ENCODE results near the gene TECR. TPM values are rescaled to one million over a fixed set of nuclear protein-coding genes. Genes with fewer than 3 reads are reported as not detected.
"Not testable (repeated sequence)": the region's sequence is repeated elsewhere in the genome, so short reads cannot be mapped to it uniquely, and the experiment has no call there.

The TECR gene
- total and polyA plus RNA-seq, 9 donors, result 71.3 to 133 (median 104) TPM

DNA sequence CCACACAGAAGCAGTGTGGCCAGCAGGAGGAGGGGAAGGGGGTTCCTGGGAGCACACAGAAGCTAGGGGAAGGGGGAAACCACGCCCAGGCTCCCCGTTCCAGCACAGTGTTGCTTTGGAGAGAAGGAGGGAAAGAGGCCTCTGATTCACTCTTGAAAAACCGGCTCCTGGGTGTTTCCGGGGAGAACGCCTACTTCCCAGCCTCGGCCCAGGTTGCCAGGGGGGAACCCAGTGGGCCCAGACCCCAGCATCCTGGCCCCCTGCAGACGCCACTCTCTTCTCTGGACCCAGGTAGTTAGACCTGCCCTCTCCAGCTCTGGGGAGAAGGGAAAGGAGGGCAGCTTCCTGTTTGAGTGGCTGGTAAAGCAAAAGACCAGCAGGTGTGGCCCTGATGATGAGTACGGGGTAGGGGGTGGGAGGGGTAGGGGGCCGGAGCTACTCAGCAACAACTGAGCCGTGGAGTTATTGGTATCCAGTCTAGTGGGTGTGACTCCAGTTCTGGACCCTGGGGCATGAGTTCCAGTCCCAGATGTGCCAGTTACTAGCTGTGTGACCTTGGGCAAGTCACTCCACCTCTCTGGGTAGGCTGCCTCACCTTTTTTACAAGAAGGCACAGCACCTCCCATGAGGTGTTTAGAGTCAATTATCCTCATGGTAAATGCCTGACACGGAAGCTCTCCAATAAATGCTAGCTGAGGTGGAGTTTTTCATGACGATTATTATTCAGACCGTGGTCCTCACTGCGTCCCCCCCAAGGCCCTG, 34.3 kb upstream of the TECR start:
- WGBS (ENCODE audit: insufficient coverage), result 9% methylated on average over 9 of the region's 14 CpGs
- H3K27me3 ChIP-seq (ENCODE audit: control insufficient read depth, insufficient read depth, low read length), result no peaks in the 10 kb centered on the region
- peak; percentile 21 for DNase-seq
- H3K4me3 ChIP-seq (ENCODE audit: low read length), result peak overlapping the region; percentile 81
- no peaks in the 10 kb centered on the region for H3K9me3 ChIP-seq (replicated peaks; ENCODE audit: control insufficient read depth, low read depth, low read length)
- peaks cover 26% of the 10 kb centered on the region for H3K4me1 ChIP-seq (ENCODE audit: control insufficient read depth, insufficient read depth, low read length)
- H3K36me3 ChIP-seq (ENCODE audit: control insufficient read depth, insufficient read depth, low read length), result peaks cover 17% of the 10 kb centered on the region
- H3K27ac ChIP-seq (ENCODE audit: low read length), result no peak overlapping the region

DNA sequence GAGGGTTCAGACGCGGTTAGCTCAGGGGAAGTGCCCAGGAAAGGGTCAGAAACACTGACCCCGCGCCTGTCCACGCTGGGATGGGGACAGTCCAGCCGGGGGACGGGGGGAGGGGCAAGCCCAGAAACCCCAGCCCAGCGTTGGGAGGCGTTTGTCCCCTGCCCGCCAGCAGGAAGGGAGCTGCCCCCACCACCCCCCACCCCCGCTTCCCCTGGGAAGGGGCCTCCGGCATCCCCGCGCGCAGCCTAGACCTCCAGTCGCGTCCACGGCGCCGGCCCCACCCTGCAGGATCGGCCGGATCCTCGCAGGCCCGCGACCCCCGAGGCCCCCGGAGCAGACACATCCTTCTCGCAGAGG, 33.7 kb upstream of the TECR start:
- no peak for DNase-seq
- H3K4me1 ChIP-seq (ENCODE audit: control insufficient read depth, insufficient read depth, low read length), result peaks cover 26% of the 10 kb centered on the region
- no peaks in the 10 kb centered on the region for H3K27me3 ChIP-seq (ENCODE audit: control insufficient read depth, insufficient read depth, low read length)
- H3K27ac ChIP-seq (ENCODE audit: low read length), result no peak overlapping the region
- peaks cover 15% of the 10 kb centered on the region for H3K36me3 ChIP-seq (ENCODE audit: control insufficient read depth, insufficient read depth, low read length)
- under 1% methylated on average over 17 of the region's 28 CpGs for WGBS (ENCODE audit: insufficient coverage)
- no peaks in the 10 kb centered on the region for H3K9me3 ChIP-seq (replicated peaks; ENCODE audit: control insufficient read depth, low read depth, low read length)
- peak overlapping the region; percentile 81 for H3K4me3 ChIP-seq (ENCODE audit: low read length)

DNA sequence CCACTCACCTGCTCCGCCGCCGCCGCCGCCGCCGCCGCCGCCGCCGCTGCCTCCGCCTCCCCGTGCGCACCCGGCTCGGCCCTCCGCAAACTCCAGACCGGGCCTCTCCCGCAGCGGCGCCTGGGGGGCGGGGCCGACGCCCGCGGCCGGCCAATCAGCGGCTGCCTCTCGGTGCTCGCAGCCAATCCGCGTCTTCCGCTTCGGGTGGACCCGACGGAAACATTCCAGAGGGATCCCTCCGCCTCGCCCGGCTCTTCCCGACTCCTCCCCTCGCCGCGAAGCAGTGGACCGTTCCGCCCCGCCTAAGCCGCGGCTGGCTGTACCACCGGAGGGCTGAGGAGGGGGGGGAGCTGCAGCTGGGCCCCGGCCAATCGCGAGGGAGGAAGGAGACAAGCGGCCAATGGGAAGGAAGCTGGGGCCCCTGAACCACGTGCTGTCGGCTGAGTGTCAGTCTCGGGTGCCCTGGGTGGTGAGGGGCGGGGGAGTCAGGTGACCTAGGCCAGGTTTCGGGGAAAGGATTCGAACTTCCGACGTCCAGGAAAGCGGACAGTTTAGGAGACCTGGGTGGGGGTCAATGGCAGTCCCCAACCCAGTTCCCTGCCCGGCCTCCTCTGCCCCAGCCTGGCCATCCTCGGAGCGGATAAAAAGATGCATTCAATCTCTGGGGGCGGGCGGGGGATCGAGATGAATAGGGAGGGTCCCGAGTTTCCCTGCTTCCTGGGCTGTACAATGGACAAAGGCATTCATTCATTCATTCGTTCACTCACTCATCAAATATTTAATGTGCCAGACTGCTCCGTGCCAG, 33.2 kb upstream of the TECR start, which contains the start of gene GIPC1:
GIPC1 (minus strand) TSS at position 99 of the 805 bp plus-strand sequence. CDS start 13,151 bp downstream, outside the sequence.
- 1% methylated on average over 59 of the region's 71 CpGs for WGBS (ENCODE audit: insufficient coverage)
- Histone ChIP-seq H3K9me3 (replicated peaks; ENCODE audit: control insufficient read depth, low read depth, low read length) (no peaks in the 10 kb centered on the region), H3K4me1 (ENCODE audit: control insufficient read depth, insufficient read depth, low read length) (peaks cover 26% of the 10 kb centered on the region), H3K27me3 (ENCODE audit: control insufficient read depth, insufficient read depth, low read length) (no peaks in the 10 kb centered on the region), H3K4me3 (ENCODE audit: low read length) (peak within 1 kb of the TSS; percentile 81), H3K27ac (ENCODE audit: low read length) (peak within 1 kb of the TSS; percentile 79), H3K36me3 (ENCODE audit: control insufficient read depth, insufficient read depth, low read length) (peaks cover 15% of the 10 kb centered on the region)
- DNase-seq, result peak; percentile 99

DNA sequence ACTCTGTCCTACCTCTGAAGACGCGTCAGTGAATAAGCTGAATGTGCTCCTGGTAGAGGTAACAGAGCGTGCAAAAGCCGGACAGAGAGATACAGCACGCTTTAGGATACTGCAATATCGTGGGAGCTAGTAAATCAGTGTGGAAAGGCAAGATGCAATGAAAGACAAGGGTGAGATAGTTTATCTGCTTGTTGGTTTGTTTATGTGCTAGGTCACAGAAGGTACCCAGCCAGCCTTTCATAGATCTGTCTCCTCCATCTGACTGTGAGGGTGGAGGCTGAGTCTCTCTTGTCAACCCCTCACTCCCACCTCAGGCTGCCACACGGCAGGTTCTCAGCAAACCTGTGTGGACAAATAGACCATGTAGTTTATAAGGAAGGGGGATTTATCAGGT, 32.6 kb upstream of the TECR start:
- H3K27me3 ChIP-seq (ENCODE audit: control insufficient read depth, insufficient read depth, low read length), result no peaks in the 10 kb centered on the region
- 45% methylated on average over 5 of the region's 7 CpGs for WGBS (ENCODE audit: insufficient coverage)
- no peak for DNase-seq
- peaks cover 10% of the 10 kb centered on the region for H3K36me3 ChIP-seq (ENCODE audit: control insufficient read depth, insufficient read depth, low read length)
- peaks cover 26% of the 10 kb centered on the region for H3K4me1 ChIP-seq (ENCODE audit: control insufficient read depth, insufficient read depth, low read length)
- no peaks in the 10 kb centered on the region for H3K9me3 ChIP-seq (replicated peaks; ENCODE audit: control insufficient read depth, low read depth, low read length)
- peak overlapping the region; percentile 79 for H3K27ac ChIP-seq (ENCODE audit: low read length)
- H3K4me3 ChIP-seq (ENCODE audit: low read length), result no peak overlapping the region

DNA sequence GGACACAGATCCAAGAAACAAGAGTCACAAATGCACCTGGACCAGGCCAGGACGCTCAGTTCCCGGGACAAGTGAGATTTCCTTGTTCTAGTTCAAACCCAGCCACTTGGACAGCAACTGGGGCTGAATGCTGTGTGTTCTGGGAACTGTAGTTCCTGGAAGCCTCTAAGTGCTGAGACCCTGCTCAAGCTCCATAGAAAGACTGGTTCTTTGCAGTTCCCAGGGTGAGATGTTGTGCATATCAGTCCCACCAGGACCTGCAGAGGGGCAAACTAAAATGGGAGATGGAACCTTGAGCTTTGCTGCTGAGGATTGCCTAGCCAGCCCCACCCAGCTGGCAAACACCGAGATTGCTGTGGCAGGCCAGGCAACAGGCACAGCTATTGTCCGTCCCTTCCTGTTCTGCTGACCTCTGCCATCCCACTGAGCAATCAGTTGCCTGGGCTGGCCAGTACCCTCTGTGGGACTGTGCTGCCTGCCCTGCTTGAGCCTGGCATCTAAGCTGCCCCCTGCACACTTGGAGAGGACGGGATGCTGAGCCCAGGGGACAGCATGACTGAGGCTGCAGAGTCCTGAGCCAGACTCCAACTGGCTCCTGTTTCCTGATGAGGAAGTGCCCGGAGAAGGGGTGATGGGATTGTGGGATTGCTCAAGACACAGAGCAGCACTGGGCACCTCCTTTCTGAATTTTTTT, 32.0 kb upstream of the TECR start:
- peak; percentile 43 for DNase-seq
- Histone ChIP-seq H3K36me3 (ENCODE audit: control insufficient read depth, insufficient read depth, low read length) (peaks cover 9% of the 10 kb centered on the region), H3K27ac (ENCODE audit: low read length) (peak overlapping the region; percentile 79), H3K4me3 (ENCODE audit: low read length) (no peak overlapping the region), H3K4me1 (ENCODE audit: control insufficient read depth, insufficient read depth, low read length) (peaks cover 26% of the 10 kb centered on the region), H3K9me3 (replicated peaks; ENCODE audit: control insufficient read depth, low read depth, low read length) (no peaks in the 10 kb centered on the region), H3K27me3 (ENCODE audit: control insufficient read depth, insufficient read depth, low read length) (no peaks in the 10 kb centered on the region)
- WGBS (ENCODE audit: insufficient coverage), result 53% methylated on average over 3 of the region's 6 CpGs

DNA sequence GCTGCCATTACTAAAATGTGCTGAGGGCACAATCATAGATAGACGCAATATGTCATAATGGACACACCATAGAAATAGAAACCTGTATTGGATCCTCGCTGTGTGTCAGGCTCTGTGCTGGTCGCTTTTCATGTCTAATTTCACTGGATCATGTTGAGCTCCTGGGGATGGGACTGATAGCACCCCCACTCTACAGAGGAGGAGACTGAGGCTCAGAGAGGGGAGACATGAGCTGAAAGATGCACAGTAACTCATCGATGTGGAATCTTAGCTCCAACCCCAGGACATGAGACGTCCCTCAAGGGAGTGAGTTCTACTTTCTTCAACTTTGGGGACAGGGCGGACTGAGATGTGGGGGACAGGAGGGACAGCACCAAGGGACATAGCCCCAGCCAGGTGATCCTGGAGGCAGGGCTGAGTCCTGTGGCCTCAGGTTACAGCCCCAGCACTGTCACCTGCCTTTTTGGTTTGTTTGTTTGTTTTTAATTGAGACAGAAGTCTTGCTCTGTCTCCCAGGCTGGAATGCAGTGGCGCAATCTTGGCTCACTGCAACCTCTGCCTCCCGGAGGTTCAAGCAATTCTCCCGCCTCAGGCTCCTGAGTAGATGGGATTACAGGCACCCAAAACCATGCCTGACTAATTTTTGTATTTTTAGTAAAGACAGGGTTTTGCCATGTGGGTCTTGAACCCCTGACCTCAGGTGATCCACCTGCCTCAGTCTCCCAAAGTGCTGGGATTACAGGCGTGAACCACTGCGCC, 26.9 kb upstream of the TECR start:
- H3K4me1 ChIP-seq (ENCODE audit: control insufficient read depth, insufficient read depth, low read length), result peaks cover 12% of the 10 kb centered on the region
- 66% methylated on average over 9 of the region's 11 CpGs for WGBS (ENCODE audit: insufficient coverage)
- no peaks in the 10 kb centered on the region for H3K36me3 ChIP-seq (ENCODE audit: control insufficient read depth, insufficient read depth, low read length)
- no peaks in the 10 kb centered on the region for H3K27me3 ChIP-seq (ENCODE audit: control insufficient read depth, insufficient read depth, low read length)
- no peaks in the 10 kb centered on the region for H3K9me3 ChIP-seq (replicated peaks; ENCODE audit: control insufficient read depth, low read depth, low read length)
- no peak overlapping the region for H3K4me3 ChIP-seq (ENCODE audit: low read length)
- no peak overlapping the region for H3K27ac ChIP-seq (ENCODE audit: low read length)
- no peak for DNase-seq

DNA sequence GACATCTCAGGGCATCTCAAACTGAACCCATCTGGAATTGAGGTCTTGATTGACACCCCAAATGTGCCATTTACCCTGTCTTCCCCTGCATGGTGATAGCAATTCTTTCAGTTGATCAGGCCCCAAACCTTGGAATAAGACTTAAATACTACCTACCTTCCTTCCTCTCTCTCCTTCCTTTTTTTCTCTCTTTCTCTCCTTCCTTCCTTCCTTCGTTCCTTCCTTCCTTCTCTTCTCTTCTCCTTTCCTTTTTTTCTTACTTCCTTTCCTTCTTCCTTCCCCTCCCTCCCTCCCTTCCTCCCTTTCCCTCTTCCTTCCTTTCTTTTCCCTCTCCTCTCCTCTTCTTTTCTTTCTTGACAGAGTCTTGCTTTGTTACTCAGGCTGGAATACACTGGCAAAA, 26.1 kb upstream of the TECR start:
- no peak for DNase-seq
- 47% methylated on average over 1 of the region's 1 CpG for WGBS (ENCODE audit: insufficient coverage)
- Histone ChIP-seq H3K9me3 (replicated peaks; ENCODE audit: control insufficient read depth, low read depth, low read length) (no peaks in the 10 kb centered on the region), H3K36me3 (ENCODE audit: control insufficient read depth, insufficient read depth, low read length) (no peaks in the 10 kb centered on the region), H3K27ac (ENCODE audit: low read length) (no peak overlapping the region), H3K4me3 (ENCODE audit: low read length) (no peak overlapping the region), H3K27me3 (ENCODE audit: control insufficient read depth, insufficient read depth, low read length) (no peaks in the 10 kb centered on the region), H3K4me1 (ENCODE audit: control insufficient read depth, insufficient read depth, low read length) (peaks cover 10% of the 10 kb centered on the region)

DNA sequence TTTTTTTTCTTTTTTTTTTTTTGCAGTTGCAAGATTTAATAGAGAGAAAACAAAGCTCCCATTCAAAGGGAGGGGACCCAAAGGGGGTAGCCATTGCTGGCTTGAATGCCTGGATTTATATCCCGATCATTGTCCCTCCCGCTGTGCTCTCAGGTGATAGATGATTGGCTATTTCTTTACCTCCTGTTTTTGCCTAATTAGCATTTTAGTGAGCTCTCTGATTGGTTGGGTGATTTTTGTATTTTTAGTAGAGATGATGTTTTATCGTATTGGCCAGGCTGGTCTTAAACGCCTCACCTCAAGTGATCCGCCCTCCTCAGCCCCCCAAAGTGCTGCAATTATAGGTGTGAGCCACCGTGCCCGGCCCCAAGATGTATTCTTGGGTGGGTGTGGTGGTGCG, 24.8 kb upstream of the TECR start:
- H3K27me3 ChIP-seq (ENCODE audit: control insufficient read depth, insufficient read depth, low read length); H3K4me3 ChIP-seq (ENCODE audit: low read length); DNase-seq; H3K9me3 ChIP-seq (replicated peaks; ENCODE audit: control insufficient read depth, low read depth, low read length); H3K36me3 ChIP-seq (ENCODE audit: control insufficient read depth, insufficient read depth, low read length); H3K27ac ChIP-seq (ENCODE audit: low read length): not testable (repeated sequence)
- WGBS (ENCODE audit: insufficient coverage), result 90% methylated on average over 2 of the region's 8 CpGs
- peaks cover 15% of the 10 kb centered on the region for H3K4me1 ChIP-seq (ENCODE audit: control insufficient read depth, insufficient read depth, low read length)

DNA sequence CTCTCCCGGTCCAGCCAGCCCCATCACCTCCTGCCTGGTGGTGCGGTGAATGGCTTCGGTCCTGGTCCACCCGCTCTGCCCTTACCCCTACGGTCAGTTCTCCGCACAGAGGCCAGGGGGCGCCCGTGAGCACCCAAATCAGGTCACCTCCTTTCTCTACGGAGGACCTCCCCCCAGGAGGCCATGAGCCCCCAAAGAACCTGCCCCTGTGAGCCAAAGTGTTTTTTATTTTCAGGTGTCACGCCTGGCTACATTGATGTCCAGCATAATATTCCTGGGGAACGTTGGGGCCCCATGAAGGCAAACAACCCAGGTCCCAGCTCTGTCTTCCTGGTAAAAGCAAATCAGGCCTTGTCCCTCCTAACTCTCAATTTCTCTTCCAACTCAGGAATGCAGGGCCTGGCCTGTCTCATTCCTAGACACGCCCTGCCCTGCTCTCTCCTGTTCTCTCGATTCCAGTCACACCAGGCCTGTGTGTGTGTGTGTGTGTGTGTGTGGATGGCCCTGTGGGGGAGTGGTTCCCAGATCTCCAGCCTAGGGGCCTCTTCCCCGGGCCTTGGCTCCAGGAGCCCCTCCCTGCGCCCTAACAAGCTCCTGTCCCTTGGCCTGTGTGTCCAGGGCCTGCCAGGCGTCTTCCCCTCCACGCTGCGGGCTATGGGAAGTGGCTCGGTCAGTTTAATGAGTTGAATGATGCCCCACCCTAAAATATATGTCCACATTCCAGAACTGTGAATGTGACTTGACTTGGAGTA, 23.7 kb upstream of the TECR start:
- WGBS (ENCODE audit: insufficient coverage), result 21% methylated on average over 11 of the region's 19 CpGs
- Histone ChIP-seq H3K27me3 (ENCODE audit: control insufficient read depth, insufficient read depth, low read length) (no peaks in the 10 kb centered on the region), H3K9me3 (replicated peaks; ENCODE audit: control insufficient read depth, low read depth, low read length) (no peaks in the 10 kb centered on the region), H3K4me1 (ENCODE audit: control insufficient read depth, insufficient read depth, low read length) (peaks cover 17% of the 10 kb centered on the region), H3K4me3 (ENCODE audit: low read length) (no peak overlapping the region), H3K27ac (ENCODE audit: low read length) (peak overlapping the region; percentile 68), H3K36me3 (ENCODE audit: control insufficient read depth, insufficient read depth, low read length) (no peaks in the 10 kb centered on the region)
- DNase-seq, result peak; percentile 62

All from muscle of leg (tissue), 11 donors.